GM21529 (cell line): ENCODE measurements around the gene MFRP.

Source experiments
- ATAC-seq: cut with Tn5 transposase; IDR thresholded peaks from one replicate; pipeline ENCODE4 v1.9.1; 2021; ENCODE audit not compliant: unreplicated experiment

Gene MFRP

GRCh38 chr11:119373059-119373920 is 26.8 kb upstream of the MFRP start:
- no peak for ATAC-seq

- ATAC-seq: no peak
These were observed 26.0 kb upstream of the MFRP start for GRCh38 chr11:119372260-119373058.

- ATAC-seq: no peak
These were observed 25.3 kb upstream of the MFRP start for GRCh38 chr11:119371778-119372182.

GRCh38 chr11:119371067-119371601 is 24.6 kb upstream of the MFRP start:
- ATAC-seq: no peak

GRCh38 chr11:119370486-119371046 is 24.1 kb upstream of the MFRP start:
- no peak for ATAC-seq

- no peak for ATAC-seq
These were observed 22.8 kb upstream of the MFRP start for GRCh38 chr11:119369132-119369925.

- no peak for ATAC-seq
These were observed 21.9 kb upstream of the MFRP start for GRCh38 chr11:119368121-119369034.

GRCh38 chr11:119367661-119368120 is 21.2 kb upstream of the MFRP start:
- ATAC-seq: no peak

- no peak for ATAC-seq
These were observed 20.4 kb upstream of the MFRP start for GRCh38 chr11:119366690-119367620.

- ATAC-seq: no peak
These were observed 18.6 kb upstream of the MFRP start for GRCh38 chr11:119365071-119365591.

- no peak for ATAC-seq
These were observed 17.5 kb upstream of the MFRP start for GRCh38 chr11:119363851-119364590.

- ATAC-seq: no peak
These were observed 16.8 kb upstream of the MFRP start for GRCh38 chr11:119363081-119363850.

- no peak for ATAC-seq
These were observed 16.2 kb upstream of the MFRP start for GRCh38 chr11:119362741-119363080.

GRCh38 chr11:119361941-119362725 is 15.6 kb upstream of the MFRP start:
- ATAC-seq: no peak

GRCh38 chr11:119361056-119361787 is 14.7 kb upstream of the MFRP start:
- no peak for ATAC-seq
